Measurements from ENCODE around the gene PPIL1.

The PPIL1 gene

DNA sequence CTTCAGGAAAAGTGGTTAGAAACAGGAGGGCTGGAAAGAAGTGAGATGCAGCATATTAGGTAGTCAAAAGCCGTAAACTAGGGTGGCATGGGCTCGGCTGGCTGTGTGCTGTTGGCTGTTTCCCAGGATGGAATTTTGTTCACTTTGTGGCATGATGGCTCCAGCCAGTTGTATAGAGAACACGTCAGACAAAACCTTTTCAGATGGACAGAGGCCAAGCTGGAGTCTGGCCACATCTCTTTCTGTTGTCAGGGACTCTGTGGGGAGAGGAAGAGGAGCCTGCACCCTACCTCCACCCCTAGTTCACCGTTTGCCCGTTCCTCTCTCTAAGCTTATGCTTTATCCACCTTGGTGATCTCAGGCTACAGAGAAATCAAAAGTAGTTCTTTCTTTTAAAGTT lies 33.2 kb upstream of the PPIL1 start:
- no peak overlapping the region for H3K27ac ChIP-seq (replicated peaks; ENCODE audit: low read length)
- no peaks in the 10 kb centered on the region for H3K9me3 ChIP-seq (replicated peaks in 1 of 2; ENCODE audit: control insufficient read depth in 2 of 2, insufficient read depth in 1 of 2, low read depth in 1 of 2, low read length in 2 of 2)
- no peak overlapping the region for H2AFZ ChIP-seq (ENCODE audit: low read length)
- no peak overlapping the region for H3K23ac ChIP-seq (ENCODE audit: low read depth, low read length, poor library complexity)
- H3K79me1 ChIP-seq (ENCODE audit: low read depth, low read length) = no peaks in the 10 kb centered on the region
- no peak overlapping the region for H2BK12ac ChIP-seq (ENCODE audit: low read length)
- peaks cover 0 to 15% of the 10 kb centered on the region in 2 donors for H3K4me1 ChIP-seq (ENCODE audit: control insufficient read depth in 2 of 2, insufficient read depth in 1 of 2, low read depth in 1 of 2, low read length in 2 of 2)
- peaks cover 2 to 25% of the 10 kb centered on the region in 2 donors for H3K36me3 ChIP-seq (replicated peaks in 1 of 2; ENCODE audit: control insufficient read depth in 2 of 2, insufficient read depth in 2 of 2, low read length in 2 of 2)
- H4K91ac ChIP-seq (ENCODE audit: low read depth, low read length, poor library complexity) = no peak overlapping the region
- no peak overlapping the region for H3K4me3 ChIP-seq (ENCODE audit: low read length in 2 of 2)
- H3K14ac ChIP-seq (ENCODE audit: low read length) = no peak overlapping the region
- H3K27me3 ChIP-seq (ENCODE audit: control insufficient read depth in 3 of 3, insufficient read depth in 3 of 3, low read depth in 1 of 3, low read length in 3 of 3) = no peaks in the 10 kb centered on the region
- no peak overlapping the region for H3K4me2 ChIP-seq (ENCODE audit: insufficient read depth, low read length, poor library complexity, severe bottlenecking)
- H2BK15ac ChIP-seq (ENCODE audit: low read length) = no peak overlapping the region
- no peak for DNase-seq (ENCODE audit: low spot score)
- H3K9ac ChIP-seq (ENCODE audit: low read depth, low read length, poor library complexity) = no peak overlapping the region
- H2BK5ac ChIP-seq (ENCODE audit: low read length) = no peak overlapping the region
- H3K4ac ChIP-seq (ENCODE audit: low read length) = no peak overlapping the region
- H3K18ac ChIP-seq (ENCODE audit: low read length) = no peak overlapping the region
- no peak overlapping the region for H2AK5ac ChIP-seq (ENCODE audit: low read depth, low read length)
- no CpG with 5 or more reads among the region's 5 CpGs for WGBS, 2 donors (ENCODE audit: extremely low coverage in 2 of 2, insufficient read length in 2 of 2, insufficient replicate concordance in 1 of 2)
- no peak overlapping the region for H2BK120ac ChIP-seq (ENCODE audit: low read depth, low read length)
- H4K8ac ChIP-seq (ENCODE audit: low read depth, low read length) = no peak overlapping the region

- Histone ChIP-seq H2BK15ac (ENCODE audit: low read length) (no peak overlapping the region), H3K4me3 (ENCODE audit: low read length in 2 of 2) (no peak overlapping the region), H3K9ac (ENCODE audit: low read depth, low read length, poor library complexity) (no peak overlapping the region), H2BK5ac (ENCODE audit: low read length) (no peak overlapping the region), H3K4ac (ENCODE audit: low read length) (no peak overlapping the region), H3K14ac (ENCODE audit: low read length) (no peak overlapping the region), H4K8ac (ENCODE audit: low read depth, low read length) (no peak overlapping the region), H2BK120ac (ENCODE audit: low read depth, low read length) (no peak overlapping the region), H3K18ac (ENCODE audit: low read length) (no peak overlapping the region), H3K27me3 (ENCODE audit: control insufficient read depth in 3 of 3, insufficient read depth in 3 of 3, low read depth in 1 of 3, low read length in 3 of 3) (no peaks in the 10 kb centered on the region), H2AFZ (ENCODE audit: low read length) (no peak overlapping the region), H3K27ac (replicated peaks; ENCODE audit: low read length) (no peak overlapping the region), H2BK12ac (ENCODE audit: low read length) (no peak overlapping the region), H3K4me1 (ENCODE audit: control insufficient read depth in 2 of 2, insufficient read depth in 1 of 2, low read depth in 1 of 2, low read length in 2 of 2) (peaks cover 0 to 15% of the 10 kb centered on the region in 2 donors), H4K91ac (ENCODE audit: low read depth, low read length, poor library complexity) (no peak overlapping the region), H3K79me1 (ENCODE audit: low read depth, low read length) (no peaks in the 10 kb centered on the region), H3K36me3 (replicated peaks in 1 of 2; ENCODE audit: control insufficient read depth in 2 of 2, insufficient read depth in 2 of 2, low read length in 2 of 2) (peaks cover 2 to 32% of the 10 kb centered on the region in 2 donors), H3K4me2 (ENCODE audit: insufficient read depth, low read length, poor library complexity, severe bottlenecking) (no peak overlapping the region), H3K23ac (ENCODE audit: low read depth, low read length, poor library complexity) (no peak overlapping the region), H3K9me3 (replicated peaks in 1 of 2; ENCODE audit: control insufficient read depth in 2 of 2, insufficient read depth in 1 of 2, low read depth in 1 of 2, low read length in 2 of 2) (no peaks in the 10 kb centered on the region), H2AK5ac (ENCODE audit: low read depth, low read length) (no peak overlapping the region)
- no peak for DNase-seq (ENCODE audit: low spot score)
- whole genome bisulfite sequencing, 2 donors (ENCODE audit: extremely low coverage in 2 of 2, insufficient read length in 2 of 2, insufficient replicate concordance in 1 of 2) = no CpG with 5 or more reads among the region's 2 CpGs
Observed at GRCh38 chr6:36906539-36907325, 32.1 kb upstream of the PPIL1 start.

DNA sequence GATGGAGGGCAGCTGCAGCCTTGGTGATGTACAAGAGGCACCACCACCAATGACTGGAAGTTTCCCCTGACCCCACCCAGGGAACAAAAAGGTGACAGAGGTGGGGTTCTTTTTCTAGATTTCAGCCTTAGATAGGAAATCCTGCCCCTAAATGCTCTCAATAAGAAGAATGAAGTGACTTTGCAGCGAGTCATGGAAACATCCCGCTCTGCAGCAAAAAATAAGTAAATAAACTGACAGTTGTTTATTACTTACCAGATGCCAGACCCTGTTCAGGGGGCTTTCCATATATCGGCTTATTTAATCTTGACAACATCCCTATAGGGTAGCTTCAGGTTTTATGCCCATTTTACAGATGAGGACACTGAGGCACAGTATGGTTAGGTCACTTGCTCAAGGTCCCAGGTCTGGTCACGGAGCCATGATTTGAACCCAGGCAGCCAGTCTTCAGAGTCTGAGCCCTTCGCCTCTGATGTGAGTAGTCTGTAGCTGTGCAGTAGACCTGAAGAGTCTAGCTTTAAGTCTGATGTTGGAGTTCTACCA lies 30.3 kb upstream of the PPIL1 start:
- Histone ChIP-seq H3K18ac (ENCODE audit: low read length) (no peak overlapping the region), H3K4me3 (ENCODE audit: low read length in 2 of 2) (no peak overlapping the region), H3K79me1 (ENCODE audit: low read depth, low read length) (no peaks in the 10 kb centered on the region), H3K4me2 (ENCODE audit: insufficient read depth, low read length, poor library complexity, severe bottlenecking) (no peak overlapping the region), H2BK12ac (ENCODE audit: low read length) (no peak overlapping the region), H3K23ac (ENCODE audit: low read depth, low read length, poor library complexity) (no peak overlapping the region), H3K27me3 (ENCODE audit: control insufficient read depth in 3 of 3, insufficient read depth in 3 of 3, low read depth in 1 of 3, low read length in 3 of 3) (no peaks in the 10 kb centered on the region), H3K14ac (ENCODE audit: low read length) (no peak overlapping the region), H3K9ac (ENCODE audit: low read depth, low read length, poor library complexity) (no peak overlapping the region), H3K36me3 (replicated peaks in 1 of 2; ENCODE audit: control insufficient read depth in 2 of 2, insufficient read depth in 2 of 2, low read length in 2 of 2) (peaks cover 2 to 32% of the 10 kb centered on the region in 2 donors), H4K91ac (ENCODE audit: low read depth, low read length, poor library complexity) (no peak overlapping the region), H3K9me3 (replicated peaks in 1 of 2; ENCODE audit: control insufficient read depth in 2 of 2, insufficient read depth in 1 of 2, low read depth in 1 of 2, low read length in 2 of 2) (no peaks in the 10 kb centered on the region), H2BK5ac (ENCODE audit: low read length) (no peak overlapping the region), H3K4ac (ENCODE audit: low read length) (no peak overlapping the region), H3K4me1 (ENCODE audit: control insufficient read depth in 2 of 2, insufficient read depth in 1 of 2, low read depth in 1 of 2, low read length in 2 of 2) (peaks cover 0 to 15% of the 10 kb centered on the region in 2 donors), H2AK5ac (ENCODE audit: low read depth, low read length) (no peak overlapping the region), H2BK120ac (ENCODE audit: low read depth, low read length) (no peak overlapping the region), H2AFZ (ENCODE audit: low read length) (no peak overlapping the region), H3K27ac (replicated peaks; ENCODE audit: low read length) (no peak overlapping the region), H4K8ac (ENCODE audit: low read depth, low read length) (no peak overlapping the region), H2BK15ac (ENCODE audit: low read length) (no peak overlapping the region)
- no CpG with 5 or more reads among the region's 5 CpGs for WGBS, 2 donors (ENCODE audit: extremely low coverage in 2 of 2, insufficient read length in 2 of 2, insufficient replicate concordance in 1 of 2)
- no peak for DNase-seq (ENCODE audit: low spot score)

DNA sequence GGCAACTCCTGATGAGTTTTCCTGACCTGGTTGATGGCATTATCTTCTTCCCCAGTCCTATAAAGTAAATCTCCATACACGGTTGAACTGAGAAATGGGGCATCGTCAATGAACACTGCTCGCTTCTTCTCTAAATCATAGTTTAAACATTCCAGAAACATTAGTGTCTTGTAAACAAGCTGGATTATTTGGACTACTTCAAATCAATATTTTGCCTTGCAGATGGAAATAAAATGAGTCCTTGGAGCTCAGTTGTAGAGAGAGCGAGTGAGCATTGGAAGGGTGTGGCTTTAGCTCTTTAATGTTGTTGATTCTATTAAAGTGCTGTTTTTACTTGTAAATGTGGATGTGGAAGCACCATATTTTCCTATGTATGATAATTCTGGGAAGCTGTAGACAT lies 29.5 kb upstream of the PPIL1 start:
- Histone ChIP-seq H2BK5ac (ENCODE audit: low read length) (no peak overlapping the region), H3K4me1 (ENCODE audit: control insufficient read depth in 2 of 2, insufficient read depth in 1 of 2, low read depth in 1 of 2, low read length in 2 of 2) (peaks cover 0 to 15% of the 10 kb centered on the region in 2 donors), H3K9me3 (replicated peaks in 1 of 2; ENCODE audit: control insufficient read depth in 2 of 2, insufficient read depth in 1 of 2, low read depth in 1 of 2, low read length in 2 of 2) (no peaks in the 10 kb centered on the region), H3K27me3 (ENCODE audit: control insufficient read depth in 3 of 3, insufficient read depth in 3 of 3, low read depth in 1 of 3, low read length in 3 of 3) (no peaks in the 10 kb centered on the region), H2BK12ac (ENCODE audit: low read length) (no peak overlapping the region), H2BK15ac (ENCODE audit: low read length) (no peak overlapping the region), H3K79me1 (ENCODE audit: low read depth, low read length) (no peaks in the 10 kb centered on the region), H3K4ac (ENCODE audit: low read length) (no peak overlapping the region), H2AK5ac (ENCODE audit: low read depth, low read length) (no peak overlapping the region), H3K14ac (ENCODE audit: low read length) (no peak overlapping the region), H3K23ac (ENCODE audit: low read depth, low read length, poor library complexity) (no peak overlapping the region), H4K91ac (ENCODE audit: low read depth, low read length, poor library complexity) (no peak overlapping the region), H3K4me3 (ENCODE audit: low read length in 2 of 2) (no peak overlapping the region), H3K18ac (ENCODE audit: low read length) (no peak overlapping the region), H3K9ac (ENCODE audit: low read depth, low read length, poor library complexity) (no peak overlapping the region), H3K36me3 (replicated peaks in 1 of 2; ENCODE audit: control insufficient read depth in 2 of 2, insufficient read depth in 2 of 2, low read length in 2 of 2) (peaks cover 2 to 32% of the 10 kb centered on the region in 2 donors), H2BK120ac (ENCODE audit: low read depth, low read length) (no peak overlapping the region), H3K27ac (replicated peaks; ENCODE audit: low read length) (no peak overlapping the region), H4K8ac (ENCODE audit: low read depth, low read length) (no peak overlapping the region), H3K4me2 (ENCODE audit: insufficient read depth, low read length, poor library complexity, severe bottlenecking) (no peak overlapping the region), H2AFZ (ENCODE audit: low read length) (no peak overlapping the region)
- no CpG with 5 or more reads among the region's 4 CpGs for WGBS, 2 donors (ENCODE audit: extremely low coverage in 2 of 2, insufficient read length in 2 of 2, insufficient replicate concordance in 1 of 2)
- DNase-seq (ENCODE audit: low spot score) = no peak
